ENCODE measurements around the gene ATP2A3.

DNA sequence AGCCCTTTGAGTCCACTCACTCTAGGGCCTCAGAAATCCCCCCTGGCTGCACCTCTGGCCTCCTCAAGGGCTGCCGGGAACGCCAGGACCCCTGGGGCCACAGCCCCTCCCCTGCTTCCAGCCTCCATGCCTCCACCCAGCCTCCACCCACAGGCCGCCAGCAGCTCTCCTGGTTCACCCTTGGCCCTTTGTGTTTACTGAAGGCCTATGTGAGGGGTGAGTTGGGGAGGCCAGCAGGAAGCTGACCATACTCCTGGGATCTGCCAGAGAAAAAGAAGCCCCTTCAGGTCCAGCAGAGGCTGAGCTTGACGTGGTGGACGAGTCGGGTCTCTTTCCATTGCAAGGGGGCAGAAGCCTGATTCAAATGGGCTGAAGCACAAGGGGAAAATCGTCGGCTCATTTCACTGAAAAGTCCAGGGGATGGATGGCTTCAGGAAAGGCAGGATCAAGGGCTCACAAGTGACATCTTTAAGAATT, 18.3 kb upstream of the ATP2A3 start:
- TF ChIP-seq, protein P1, sequence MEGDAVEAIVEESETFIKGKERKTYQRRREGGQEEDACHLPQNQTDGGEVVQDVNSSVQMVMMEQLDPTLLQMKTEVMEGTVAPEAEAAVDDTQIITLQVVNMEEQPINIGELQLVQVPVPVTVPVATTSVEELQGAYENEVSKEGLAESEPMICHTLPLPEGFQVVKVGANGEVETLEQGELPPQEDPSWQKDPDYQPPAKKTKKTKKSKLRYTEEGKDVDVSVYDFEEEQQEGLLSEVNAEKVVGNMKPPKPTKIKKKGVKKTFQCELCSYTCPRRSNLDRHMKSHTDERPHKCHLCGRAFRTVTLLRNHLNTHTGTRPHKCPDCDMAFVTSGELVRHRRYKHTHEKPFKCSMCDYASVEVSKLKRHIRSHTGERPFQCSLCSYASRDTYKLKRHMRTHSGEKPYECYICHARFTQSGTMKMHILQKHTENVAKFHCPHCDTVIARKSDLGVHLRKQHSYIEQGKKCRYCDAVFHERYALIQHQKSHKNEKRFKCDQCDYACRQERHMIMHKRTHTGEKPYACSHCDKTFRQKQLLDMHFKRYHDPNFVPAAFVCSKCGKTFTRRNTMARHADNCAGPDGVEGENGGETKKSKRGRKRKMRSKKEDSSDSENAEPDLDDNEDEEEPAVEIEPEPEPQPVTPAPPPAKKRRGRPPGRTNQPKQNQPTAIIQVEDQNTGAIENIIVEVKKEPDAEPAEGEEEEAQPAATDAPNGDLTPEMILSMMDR (IDR thresholded peaks at IDR 0.05), result no peak
- no peak for TF ChIP-seq POLR2A (IDR thresholded peaks at IDR 0.05)
